ENCODE results near the gene TEAD1. TPM values are rescaled to one million over a fixed set of nuclear protein-coding genes. Genes with fewer than 3 reads are reported as not detected.

TEAD1 gene
- polyA plus RNA-seq, 3 donors, result 81.0 to 97.4 (median 96.6) TPM

- no peak for DNase-seq
These were observed 159.9 kb downstream of the TEAD1 start for GRCh38 chr11:12834166-12834565.

GRCh38 chr11:12834630-12835029 lies 160.4 kb downstream of the TEAD1 start:
- DNase-seq, result no peak

- no peak for DNase-seq
These were observed 161.1 kb downstream of the TEAD1 start for GRCh38 chr11:12835286-12835685.

- DNase-seq, result no peak
These were observed 164.4 kb downstream of the TEAD1 start for GRCh38 chr11:12838463-12839123.

GRCh38 chr11:12840871-12841660 lies 166.8 kb downstream of the TEAD1 start:
- DNase-seq, result no peak

GRCh38 chr11:12841946-12842630 lies 167.9 kb downstream of the TEAD1 start:
- peak; percentile 86 for DNase-seq

GRCh38 chr11:12842933-12843636 lies 168.9 kb downstream of the TEAD1 start:
- DNase-seq, result peak; percentile 73

GRCh38 chr11:12845163-12845562 lies 170.9 kb downstream of the TEAD1 start:
- DNase-seq, result no peak

GRCh38 chr11:12845739-12846358 lies 171.6 kb downstream of the TEAD1 start:
- peak; percentile 60 for DNase-seq

GRCh38 chr11:12846786-12847615 lies 172.8 kb downstream of the TEAD1 start:
- DNase-seq, result no peak

- no peak for DNase-seq
These were observed 174.2 kb downstream of the TEAD1 start for GRCh38 chr11:12848413-12848812.

GRCh38 chr11:12853325-12853651 lies 179.1 kb downstream of the TEAD1 start:
- DNase-seq, result no peak

- no peak for DNase-seq
These were observed 179.6 kb downstream of the TEAD1 start for GRCh38 chr11:12853652-12854296.

- no peak for DNase-seq
These were observed 180.1 kb downstream of the TEAD1 start for GRCh38 chr11:12854297-12854661.

GRCh38 chr11:12854829-12855228 lies 180.6 kb downstream of the TEAD1 start:
- peak; percentile 58 for DNase-seq

GRCh38 chr11:12856338-12856737 lies 182.1 kb downstream of the TEAD1 start:
- no peak for DNase-seq

GRCh38 chr11:12857572-12857971 lies 183.4 kb downstream of the TEAD1 start:
- no peak for DNase-seq

GRCh38 chr11:12859872-12860657 lies 185.8 kb downstream of the TEAD1 start:
- DNase-seq, result no peak

- no peak for DNase-seq
These were observed 186.6 kb downstream of the TEAD1 start for GRCh38 chr11:12860827-12861226.
